ENCODE results near the gene CCDC197. TPM values are rescaled to one million over a fixed set of nuclear protein-coding genes. Genes with fewer than 3 reads are reported as not detected.

The CCDC197 gene
- total RNA-seq, 1 donor from 2014 or later, result not detected

- intact Hi-C loops (cut with micrococcal nuclease), result loop anchor here (1.0 kb wide), 1 partner anchor 40 kb away; no protein-coding TSS in a partner anchor
These were observed 36.2 kb upstream of the CCDC197 start for GRCh38 chr14:93960774-93961438.

DNA sequence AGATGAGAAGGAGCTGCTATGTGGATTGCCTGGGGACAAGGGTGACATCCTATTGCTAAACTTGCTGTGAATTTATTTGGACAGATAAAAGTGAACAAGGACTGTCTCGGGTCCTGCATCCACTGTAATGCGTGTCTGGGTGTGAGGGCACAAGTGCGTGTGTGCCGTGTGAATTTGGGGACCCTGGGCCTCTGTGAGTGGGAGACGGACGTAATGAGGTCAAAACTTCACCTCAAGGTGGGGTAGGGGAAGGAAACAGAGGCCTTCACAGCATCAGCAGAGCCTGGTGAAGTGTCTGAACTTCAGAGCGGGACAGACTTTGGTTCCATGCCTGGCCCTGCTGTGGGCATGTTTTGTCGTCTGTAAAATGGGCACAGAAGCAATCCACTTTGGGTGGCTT lies 35.5 kb upstream of the CCDC197 start:
- intact Hi-C loops (cut with micrococcal nuclease), result no loop called here

- intact Hi-C loops (cut with micrococcal nuclease), result loop anchor here (1.0 kb wide), 4 partner anchors 8 to 63 kb away; partner anchors contain the start of genes ASB2 and OTUB2
These were observed 34.1 kb upstream of the CCDC197 start for GRCh38 chr14:93962701-93963601.

GRCh38 chr14:93963692-93964091 lies 33.4 kb upstream of the CCDC197 start:
- intact Hi-C loops (cut with micrococcal nuclease), result loop anchor here (1.0 kb wide), 4 partner anchors 8 to 63 kb away; partner anchors contain the start of genes ASB2 and OTUB2

- intact Hi-C loops (cut with micrococcal nuclease), result no loop called here
These were observed 32.8 kb upstream of the CCDC197 start for GRCh38 chr14:93964281-93964680.

GRCh38 chr14:93964820-93965286 lies 32.2 kb upstream of the CCDC197 start:
- intact Hi-C loops (cut with micrococcal nuclease), result no loop called here

- intact Hi-C loops (cut with micrococcal nuclease), result no loop called here
These were observed 31.7 kb upstream of the CCDC197 start for GRCh38 chr14:93965287-93965821.

- intact Hi-C loops (cut with micrococcal nuclease), result no loop called here
These were observed 31.1 kb upstream of the CCDC197 start for GRCh38 chr14:93965946-93966474.

- intact Hi-C loops (cut with micrococcal nuclease), result no loop called here
These were observed 29.4 kb upstream of the CCDC197 start for GRCh38 chr14:93967637-93968250.

GRCh38 chr14:93969082-93969828 lies 27.8 kb upstream of the CCDC197 start:
- intact Hi-C loops (cut with micrococcal nuclease), result no loop called here

DNA sequence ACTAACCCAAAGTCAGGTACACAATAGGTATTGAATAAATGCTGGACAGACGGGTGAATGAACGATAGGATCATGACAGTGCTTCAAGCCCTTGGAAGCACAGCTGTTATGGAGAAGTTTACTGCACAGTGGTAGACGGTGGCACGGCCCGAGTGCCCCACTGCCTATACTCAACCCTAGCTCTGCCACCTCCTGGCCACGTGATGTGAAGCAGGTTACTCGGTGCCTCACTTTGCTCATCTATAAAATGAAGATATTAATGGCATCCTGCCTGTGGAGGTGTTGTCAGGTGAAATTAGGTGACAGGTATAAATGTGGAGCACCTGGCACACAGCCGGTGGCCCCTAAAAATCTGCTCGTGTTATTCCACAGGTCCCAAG lies 26.5 kb upstream of the CCDC197 start:
- intact Hi-C loops (cut with micrococcal nuclease), result loop anchor here (1.0 kb wide), 3 partner anchors 8 to 31 kb away; no protein-coding TSS in a partner anchor

- intact Hi-C loops (cut with micrococcal nuclease), result loop anchor here (1.0 kb wide), 5 partner anchors 7 to 32 kb away; no protein-coding TSS in a partner anchor
These were observed 26.0 kb upstream of the CCDC197 start for GRCh38 chr14:93970965-93971634.

GRCh38 chr14:93971635-93972027 lies 25.5 kb upstream of the CCDC197 start:
- intact Hi-C loops (cut with micrococcal nuclease), result loop anchor here (1.0 kb wide), 2 partner anchors 8 to 12 kb away; no protein-coding TSS in a partner anchor

GRCh38 chr14:93972618-93973205 lies 24.4 kb upstream of the CCDC197 start:
- intact Hi-C loops (cut with micrococcal nuclease), result no loop called here

- intact Hi-C loops (cut with micrococcal nuclease), result no loop called here
These were observed 23.5 kb upstream of the CCDC197 start for GRCh38 chr14:93973607-93974006.

- intact Hi-C loops (cut with micrococcal nuclease), result no loop called here
These were observed 22.8 kb upstream of the CCDC197 start for GRCh38 chr14:93974299-93974698.

DNA sequence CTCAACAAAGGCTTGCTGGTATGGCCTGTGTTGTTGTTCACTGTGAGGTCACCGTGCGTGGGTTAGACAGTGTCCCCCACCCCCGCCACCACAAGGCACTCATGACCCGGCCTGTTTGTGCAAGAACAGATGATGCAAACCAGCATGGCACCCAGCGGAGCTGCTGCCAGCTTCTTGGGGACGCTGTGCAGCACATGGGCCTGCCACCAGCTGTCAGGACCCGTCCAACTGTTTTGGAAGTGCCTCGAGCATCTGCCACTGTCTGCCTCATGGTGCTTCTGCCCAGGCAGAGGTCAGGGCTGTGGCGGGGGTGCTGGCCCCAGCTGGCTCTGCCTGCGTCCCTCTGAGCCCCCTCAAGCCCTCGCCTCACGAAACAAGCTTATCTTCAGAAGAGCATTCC lies 22.3 kb upstream of the CCDC197 start:
- intact Hi-C loops (cut with micrococcal nuclease), result no loop called here

DNA sequence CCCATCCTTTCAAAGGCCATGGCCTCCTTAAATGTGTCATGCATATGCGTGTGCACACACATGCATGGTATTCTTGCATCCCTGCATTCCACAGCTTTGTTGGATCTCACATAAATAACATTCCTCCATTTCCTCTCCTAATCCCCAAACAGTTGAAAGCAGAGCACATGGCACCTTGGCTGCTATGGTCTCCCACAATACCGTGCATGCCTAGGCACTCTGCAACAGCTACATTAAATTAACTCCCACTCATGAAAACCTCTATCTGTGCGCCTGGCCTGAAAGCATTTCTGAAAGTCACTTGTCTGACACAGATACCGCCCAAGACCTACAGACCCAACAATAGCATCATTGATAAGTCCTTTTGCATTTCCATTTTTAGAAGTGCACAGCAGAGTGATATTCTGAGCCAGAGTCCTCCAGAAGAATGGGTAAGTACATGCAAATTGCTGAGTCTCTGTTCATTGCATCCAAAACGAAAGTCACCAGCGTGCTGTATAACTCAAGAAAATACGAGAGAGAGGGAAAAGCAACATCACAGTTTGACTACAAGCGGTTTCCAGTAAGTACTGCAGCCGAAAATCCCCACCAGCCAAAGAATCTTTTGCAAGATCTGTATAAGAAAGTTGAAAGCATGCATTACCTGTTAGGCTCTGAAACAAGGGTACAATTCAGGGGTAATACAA lies 21.2 kb upstream of the CCDC197 start:
- intact Hi-C loops (cut with micrococcal nuclease), result loop anchor here (1.0 kb wide), 5 partner anchors 13 to 105 kb away; partner anchors contain the start of genes DDX24 and IFI27L1
